Stimulated activated CD8-positive, alpha-beta memory T cell treated with anti-CD3 and anti-CD28 coated beads, Interleukin-2, amount 100 ng/mL, for 48 hours (primary cell): Measurements from ENCODE around the gene DCTN5.

Experiments
- DNase-seq, 2 donors: peaks; one replicate each; pipeline ENCODE4 v3.0.0-alpha.2; 2020; ENCODE audit warnings: low read depth in 2 of 2

DCTN5 gene

DNA sequence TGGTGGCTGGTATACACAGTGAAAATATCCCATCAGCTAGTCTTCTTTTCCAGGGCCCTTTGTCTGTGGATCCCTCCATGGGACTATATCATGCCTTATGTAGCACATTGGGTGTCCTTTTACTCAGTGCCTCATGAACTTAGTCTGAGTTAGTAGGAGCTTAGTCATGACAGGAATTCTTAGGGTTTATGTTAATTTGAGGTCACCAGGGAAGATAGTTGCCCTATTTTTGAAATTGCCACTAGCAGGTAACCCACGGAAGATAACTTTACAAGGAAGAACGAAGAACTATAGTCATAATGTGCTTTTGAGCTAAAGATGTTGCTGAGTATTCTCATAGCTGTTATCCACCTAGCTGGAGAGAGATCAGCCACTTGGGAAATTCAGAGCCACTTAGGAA is 22.7 kb downstream of the DCTN5 start:
- DNase-seq = no peak

DNA sequence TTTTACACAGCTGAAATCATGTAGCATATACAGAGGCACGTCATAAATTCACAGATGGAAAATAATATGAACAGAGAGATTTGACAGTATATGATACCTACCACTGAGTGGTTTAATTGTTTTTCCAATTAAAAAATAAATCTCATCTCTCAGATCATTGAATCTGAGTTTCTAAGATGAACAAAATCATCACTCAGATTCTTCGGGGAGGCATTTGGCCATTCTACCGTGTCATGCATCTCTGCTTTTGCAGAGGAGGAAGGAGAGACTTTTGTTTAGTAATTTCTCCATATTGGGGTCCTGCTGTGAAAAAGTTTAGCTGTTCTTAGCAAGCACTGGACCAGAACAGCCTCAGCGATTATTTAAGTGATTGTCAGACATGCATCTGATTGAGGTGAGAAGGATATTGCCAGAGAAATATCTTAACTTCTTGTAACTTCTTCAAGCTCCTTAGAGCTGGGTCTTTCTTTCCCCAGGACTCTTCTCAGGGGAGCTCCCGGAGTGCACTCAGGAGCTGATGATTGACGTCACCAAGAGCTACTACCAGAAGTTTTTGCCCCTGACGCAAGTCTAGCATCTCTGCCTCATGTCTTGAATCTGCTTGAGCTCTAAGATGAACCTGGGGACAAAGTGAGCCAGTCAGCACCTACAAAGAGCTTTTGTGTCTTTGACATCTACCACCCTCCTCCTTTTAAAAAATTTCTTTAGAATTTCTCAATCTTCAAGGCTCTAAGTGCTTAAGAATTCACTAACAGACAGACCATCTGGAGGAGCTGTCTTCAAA is 25.5 kb downstream of the DCTN5 start:
- DNase-seq = no peak

DNA sequence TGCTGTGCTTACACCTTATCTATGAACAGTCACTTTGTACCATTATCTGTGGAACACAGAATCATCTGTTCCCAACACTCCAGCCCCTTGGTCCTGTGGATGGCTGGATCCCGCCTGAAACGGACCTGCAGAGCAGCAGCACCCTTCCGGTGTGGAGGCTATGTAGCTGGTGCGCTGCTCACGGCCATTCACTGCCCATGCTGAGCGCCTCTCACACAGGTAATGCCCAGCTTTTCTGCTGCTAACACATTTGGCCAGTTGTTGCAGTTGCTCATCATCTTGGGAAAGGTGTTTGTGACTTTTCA is 26.0 kb downstream of the DCTN5 start:
- no peak for DNase-seq

DNA sequence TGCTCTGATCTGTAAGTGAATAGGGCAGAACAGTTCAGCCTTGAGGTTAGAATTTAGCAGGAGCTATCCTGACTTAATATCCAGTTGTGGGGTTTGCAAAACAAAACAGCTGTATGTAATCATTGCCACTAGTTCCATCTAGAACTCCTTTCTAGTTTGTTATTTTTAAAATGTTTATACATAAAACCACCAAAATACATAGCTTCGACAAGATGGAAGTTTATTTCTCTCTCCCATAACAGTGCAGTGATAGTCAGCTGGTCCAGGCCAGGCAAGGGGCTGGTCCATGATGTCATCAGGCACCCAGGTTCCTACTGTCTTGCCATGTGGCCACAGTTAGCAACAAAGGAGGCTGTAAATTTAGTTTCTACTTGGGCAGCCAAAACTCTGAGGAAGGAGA is 27.0 kb downstream of the DCTN5 start:
- DNase-seq = no peak

DNA sequence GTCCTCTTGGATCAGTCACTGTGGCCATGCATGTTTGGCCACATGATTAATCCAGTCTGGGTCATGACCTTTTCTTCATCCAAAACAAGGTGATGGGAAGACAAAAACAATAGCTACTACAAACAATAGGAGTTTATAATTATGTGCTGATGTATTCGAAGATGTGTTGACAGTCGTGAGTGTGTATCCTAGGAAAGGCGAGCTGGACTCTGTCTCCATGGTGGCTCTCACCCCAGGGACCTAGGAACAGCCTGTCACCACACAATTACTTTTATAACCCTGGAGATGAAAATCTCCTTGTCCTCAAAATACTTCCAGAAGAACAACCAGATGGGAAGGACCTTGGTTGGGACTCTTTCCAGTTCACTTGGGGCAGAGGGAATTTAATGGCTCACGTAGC is 27.6 kb downstream of the DCTN5 start:
- DNase-seq = no peak

DNA sequence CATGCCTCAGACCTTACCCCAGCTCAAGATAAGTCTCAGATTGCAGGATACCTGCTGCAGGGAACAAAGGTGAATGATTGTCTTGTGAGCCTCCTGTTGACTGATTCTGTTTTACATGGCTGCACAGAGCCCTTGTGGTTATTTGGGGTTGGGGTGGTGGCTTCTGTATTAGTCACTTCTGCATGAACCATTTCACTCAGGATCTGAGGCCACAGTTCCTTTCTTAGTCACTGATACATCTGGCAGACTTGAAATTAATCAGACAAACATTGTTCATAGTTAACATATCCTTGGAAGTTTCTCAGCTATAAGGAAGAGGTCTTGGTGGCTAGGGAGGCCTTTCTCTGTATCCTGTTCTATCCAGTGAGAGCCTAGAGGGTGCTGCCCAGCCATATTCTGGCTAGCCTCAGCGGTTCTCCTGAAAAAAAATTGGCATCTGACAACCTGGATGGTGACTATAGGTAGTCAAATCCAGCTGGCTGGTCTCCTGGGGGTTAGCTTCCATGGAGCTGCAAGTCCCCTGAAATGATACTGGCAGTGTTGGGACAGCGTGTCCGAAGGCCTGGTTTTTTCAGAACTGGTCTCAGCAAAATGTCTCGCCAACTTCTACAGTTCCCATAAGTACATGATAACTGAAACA is 29.0 kb downstream of the DCTN5 start:
- DNase-seq = peak in 1 of 2 donors; percentile 40

DNA sequence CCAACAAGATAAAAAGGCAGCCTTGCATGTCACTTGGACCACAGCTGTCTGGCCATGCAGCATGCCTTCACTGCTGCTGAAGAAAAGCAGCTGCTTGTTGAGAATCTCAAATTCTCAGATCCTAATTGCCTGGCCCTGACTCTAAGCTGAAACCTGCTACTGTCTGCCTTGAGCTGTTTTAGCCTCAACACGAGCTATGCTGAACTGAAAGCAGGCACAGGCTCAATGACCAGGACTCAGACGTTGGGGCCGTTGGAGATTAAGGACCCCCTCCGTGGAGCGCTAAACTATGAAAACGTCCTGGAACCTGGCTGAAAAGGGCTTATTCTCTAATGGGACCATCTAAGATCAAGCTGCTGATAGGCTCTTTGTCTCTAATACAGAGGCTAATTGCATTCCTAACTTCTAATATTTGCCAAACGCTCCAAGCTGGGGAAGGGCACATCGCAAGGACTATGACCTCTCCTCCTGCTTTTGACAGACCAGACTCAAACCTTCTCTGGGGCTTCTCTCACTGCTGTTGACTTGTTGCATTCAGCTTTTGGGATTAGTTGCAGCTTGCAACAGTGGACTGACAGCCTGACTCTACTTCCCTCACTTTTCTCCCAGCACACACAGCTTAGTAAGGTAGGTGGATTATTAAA is 32.8 kb downstream of the DCTN5 start:
- DNase-seq = no peak

DNA sequence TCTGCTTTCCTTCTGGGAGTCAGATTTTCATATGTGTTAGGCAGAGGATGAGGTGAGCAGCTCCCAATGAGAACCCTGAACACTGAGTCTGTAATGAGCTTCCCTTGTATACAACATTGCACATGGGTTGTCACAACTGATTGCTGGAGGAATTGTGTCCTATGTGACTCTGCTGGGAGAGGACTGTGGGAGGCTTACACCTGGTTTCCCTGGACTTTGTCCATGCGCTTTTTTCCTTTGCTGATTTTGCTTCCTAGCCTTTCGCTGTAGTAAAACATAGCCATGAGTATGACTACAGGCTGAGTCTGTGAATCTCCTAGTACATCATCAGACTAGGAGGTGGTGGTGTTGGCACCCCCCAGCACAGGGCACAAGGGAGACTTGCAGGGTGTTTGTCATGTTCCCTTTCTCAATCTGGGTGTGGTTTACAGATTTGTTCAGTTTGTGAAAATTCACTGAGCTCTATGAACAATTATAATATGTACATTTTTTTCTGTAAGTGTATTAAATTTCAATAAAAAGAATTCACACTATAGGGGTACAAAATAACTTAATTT is 35.7 kb downstream of the DCTN5 start:
- DNase-seq = no peak

DNA sequence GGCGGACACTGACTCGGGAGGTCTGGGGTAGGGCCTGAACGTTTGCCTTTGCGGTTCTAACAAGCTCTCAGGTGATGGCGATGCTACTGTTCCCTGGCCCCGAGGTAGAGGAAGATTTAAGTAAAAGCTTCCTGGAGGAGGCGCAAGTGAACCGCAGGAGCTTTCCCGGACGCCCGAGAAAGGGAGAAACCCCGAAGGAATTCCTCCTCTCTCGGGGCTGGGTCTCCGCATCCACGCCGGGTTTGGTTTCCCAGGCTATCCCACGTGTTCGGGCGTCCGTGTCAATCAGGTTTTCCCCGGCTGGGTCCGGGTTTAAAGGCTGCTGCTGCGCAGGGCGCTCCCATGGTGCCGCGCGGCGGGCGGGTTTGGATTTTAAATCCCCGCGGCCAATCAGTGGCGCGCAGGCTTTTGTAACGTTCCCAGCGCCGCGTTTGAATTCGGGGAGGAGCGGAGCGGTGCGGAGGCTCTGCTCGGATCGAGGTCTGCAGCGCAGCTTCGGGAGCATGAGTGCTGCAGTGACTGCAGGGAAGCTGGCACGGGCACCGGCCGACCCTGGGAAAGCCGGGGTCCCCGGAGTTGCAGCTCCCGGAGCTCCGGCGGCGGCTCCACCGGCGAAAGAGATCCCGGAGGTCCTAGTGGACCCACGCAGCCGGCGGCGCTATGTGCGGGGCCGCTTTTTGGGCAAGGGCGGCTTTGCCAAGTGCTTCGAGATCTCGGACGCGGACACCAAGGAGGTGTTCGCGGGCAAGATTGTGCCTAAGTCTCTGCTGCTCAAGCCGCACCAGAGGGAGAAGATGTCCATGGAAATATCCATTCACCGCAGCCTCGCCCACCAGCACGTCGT is 37.4 kb downstream of the DCTN5 start, which contains the start of gene PLK1:
Gene PLK1, plus strand, starts transcription at position 460 of the 844 bp plus-strand sequence. Its CDS starts 44 bp downstream, at position 504.
- peak; percentile 74 to 76 for DNase-seq

DNA sequence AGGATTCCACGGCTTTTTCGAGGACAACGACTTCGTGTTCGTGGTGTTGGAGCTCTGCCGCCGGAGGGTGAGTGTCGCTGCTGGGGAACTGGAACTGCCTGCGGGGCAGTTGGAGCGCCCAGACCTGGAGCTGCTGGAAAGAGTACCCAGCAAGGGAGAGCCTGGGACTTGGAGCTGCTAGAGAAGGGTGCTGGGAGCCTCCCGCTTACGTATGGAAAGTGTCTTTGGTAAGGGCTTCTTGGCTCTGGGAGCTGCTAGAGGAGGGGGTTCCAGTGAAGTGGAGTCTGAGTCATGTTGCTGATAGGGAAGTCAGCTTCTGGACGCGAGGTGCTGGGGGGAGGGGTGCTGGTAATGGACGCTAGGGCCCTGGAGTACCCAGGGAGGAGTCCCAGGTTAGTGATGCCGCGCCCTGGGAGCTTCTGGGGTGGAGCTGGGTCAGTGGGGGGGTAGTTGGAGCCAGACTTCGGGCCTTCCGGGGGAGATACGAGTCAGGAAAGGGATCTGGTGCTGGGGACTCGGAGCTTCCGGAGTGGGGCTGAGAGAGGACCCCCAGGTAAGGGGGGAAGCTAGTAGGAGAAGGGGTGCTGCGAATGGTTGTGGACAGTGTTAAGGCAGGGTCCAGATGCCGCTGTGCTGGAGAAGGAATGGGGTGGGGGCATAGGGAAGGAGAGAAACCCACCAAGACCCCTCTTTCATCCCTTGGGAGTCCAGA is 38.2 kb downstream of the DCTN5 start:
- DNase-seq = peak in 1 of 2 donors; percentile 22

DNA sequence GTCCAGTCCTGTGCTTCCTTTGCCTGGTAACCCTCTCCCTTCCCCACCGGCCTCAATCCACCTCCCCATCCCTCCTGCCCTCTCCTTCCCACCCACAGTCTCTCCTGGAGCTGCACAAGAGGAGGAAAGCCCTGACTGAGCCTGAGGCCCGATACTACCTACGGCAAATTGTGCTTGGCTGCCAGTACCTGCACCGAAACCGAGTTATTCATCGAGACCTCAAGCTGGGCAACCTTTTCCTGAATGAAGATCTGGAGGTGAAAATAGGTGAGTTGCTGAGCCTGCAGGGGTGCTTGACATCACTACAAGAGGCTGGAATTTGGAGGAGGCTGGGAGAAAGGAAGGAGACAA is 38.7 kb downstream of the DCTN5 start:
- no peak for DNase-seq

DNA sequence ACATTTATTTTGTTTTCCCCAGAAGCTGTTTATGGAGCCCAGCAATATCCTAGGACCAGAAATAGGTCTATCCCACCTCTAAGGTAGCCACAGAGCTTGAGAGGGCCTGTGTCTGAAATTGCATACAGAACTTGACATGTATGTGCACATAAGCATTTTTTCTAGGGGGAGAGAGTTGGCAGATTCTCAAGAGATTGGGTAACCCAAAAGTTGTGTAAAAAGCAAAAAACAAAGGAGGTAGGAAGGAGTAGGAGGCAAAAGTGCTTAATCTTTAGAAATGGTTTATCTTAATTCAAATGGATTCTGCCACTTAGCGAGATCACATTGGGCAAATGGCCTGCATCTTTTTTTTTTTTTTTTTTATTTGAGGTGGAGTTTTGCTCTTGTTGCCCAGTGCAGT is 40.9 kb downstream of the DCTN5 start:
- no peak for DNase-seq

DNA sequence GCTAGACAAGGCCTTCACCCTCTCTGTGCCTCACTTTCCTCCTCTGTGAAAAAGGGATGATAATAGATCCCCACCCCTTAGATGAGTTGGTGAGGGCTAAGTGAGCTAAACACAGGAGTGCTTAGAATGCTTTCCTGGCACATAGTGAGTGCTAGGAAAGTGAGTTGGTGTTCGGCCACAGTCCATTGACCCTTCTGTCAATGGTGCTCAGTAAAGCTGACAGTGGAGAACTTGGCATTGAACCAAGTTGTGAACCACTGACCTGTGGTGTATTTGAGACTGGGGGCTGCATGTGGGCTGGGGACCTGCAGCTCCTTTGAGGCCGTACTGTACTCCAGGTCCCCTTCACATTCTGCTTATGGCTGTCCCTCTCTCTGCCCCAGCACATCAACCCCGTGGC is 42.2 kb downstream of the DCTN5 start:
- DNase-seq = no peak

DNA sequence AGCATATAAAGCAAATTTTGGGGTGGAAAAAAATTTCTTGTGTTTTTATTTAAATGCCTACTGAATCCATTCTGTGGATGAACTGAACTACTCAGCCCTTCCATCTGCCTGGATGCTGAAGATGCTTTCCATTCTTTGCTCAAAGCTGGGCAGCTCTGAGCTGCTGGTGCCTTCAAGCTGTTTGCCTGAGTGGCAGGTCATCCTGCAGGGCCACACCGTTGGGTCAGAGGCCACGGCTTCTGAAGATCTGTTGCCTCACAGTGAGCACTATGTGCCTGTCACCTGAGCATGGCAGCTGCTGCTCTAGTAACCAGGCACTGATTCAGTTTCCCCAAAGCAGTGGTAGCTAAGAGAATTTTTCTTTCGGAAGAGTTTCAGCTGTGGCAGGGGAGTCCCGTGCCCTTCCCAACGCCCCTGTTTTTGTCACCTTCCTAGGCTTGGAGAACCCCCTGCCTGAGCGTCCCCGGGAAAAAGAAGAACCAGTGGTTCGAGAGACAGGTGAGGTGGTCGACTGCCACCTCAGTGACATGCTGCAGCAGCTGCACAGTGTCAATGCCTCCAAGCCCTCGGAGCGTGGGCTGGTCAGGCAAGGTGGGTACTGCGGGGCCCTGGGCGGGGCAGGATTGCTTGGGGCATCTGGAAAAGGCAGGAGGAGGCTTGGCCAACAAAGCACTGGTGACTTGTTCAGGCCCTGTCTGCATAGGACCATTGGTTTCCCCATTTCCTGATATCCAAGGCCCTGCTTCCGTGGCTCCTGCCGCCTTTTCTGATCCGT is 46.0 kb downstream of the DCTN5 start:
- no peak for DNase-seq

DNA sequence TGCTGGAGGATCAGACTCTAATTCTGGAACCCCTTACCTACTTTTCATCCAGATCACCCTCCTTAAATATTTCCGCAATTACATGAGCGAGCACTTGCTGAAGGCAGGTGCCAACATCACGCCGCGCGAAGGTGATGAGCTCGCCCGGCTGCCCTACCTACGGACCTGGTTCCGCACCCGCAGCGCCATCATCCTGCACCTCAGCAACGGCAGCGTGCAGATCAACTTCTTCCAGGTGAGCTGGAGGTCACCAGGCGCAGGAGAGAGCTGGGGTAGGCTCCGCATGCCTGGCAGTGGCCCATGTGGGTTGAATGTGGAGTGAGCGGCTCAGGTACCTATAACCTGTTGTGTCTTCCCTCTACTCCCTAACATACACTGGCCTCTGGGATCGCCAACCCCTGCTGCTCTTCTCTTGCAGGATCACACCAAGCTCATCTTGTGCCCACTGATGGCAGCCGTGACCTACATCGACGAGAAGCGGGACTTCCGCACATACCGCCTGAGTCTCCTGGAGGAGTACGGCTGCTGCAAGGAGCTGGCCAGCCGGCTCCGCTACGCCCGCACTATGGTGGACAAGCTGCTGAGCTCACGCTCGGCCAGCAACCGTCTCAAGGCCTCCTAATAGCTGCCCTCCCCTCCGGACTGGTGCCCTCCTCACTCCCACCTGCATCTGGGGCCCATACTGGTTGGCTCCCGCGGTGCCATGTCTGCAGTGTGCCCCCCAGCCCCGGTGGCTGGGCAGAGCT is 48.3 kb downstream of the DCTN5 start:
- no peak for DNase-seq

DNA sequence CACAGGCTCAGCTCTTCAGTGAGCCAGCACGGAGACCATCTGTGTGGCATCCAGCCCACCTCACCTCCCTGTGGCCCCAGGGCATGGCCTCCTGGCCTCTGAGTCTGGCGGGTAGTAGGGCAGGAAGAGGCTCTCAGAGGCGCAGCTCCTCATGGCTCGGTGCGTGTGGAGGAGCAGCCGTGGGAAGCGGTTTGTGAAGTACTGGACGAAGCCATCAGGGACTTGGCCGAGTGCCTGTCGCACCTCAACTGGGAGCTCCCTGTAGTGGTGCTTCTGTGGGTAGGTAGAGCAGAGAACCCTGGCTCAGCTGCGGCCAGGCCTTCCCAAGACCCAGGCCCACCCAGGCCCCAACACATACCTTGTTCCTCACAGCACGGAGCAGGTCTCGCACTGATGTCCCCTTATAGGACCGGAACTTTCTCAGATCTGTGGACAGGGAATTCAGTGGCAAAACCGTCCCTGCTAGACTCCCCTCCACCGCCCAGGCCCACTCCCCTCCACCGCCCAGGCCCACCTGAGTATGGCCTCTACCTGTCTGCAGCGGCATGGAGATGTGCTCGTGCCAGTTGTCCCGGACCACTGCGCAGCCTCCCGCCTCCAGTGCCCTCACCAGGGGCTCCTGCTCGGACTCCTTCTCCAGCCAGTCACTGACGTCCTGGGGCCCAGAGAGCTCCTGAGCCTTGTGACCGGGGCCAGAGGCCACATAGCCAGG is 49.7 kb downstream of the DCTN5 start:
- DNase-seq = no peak

DNA sequence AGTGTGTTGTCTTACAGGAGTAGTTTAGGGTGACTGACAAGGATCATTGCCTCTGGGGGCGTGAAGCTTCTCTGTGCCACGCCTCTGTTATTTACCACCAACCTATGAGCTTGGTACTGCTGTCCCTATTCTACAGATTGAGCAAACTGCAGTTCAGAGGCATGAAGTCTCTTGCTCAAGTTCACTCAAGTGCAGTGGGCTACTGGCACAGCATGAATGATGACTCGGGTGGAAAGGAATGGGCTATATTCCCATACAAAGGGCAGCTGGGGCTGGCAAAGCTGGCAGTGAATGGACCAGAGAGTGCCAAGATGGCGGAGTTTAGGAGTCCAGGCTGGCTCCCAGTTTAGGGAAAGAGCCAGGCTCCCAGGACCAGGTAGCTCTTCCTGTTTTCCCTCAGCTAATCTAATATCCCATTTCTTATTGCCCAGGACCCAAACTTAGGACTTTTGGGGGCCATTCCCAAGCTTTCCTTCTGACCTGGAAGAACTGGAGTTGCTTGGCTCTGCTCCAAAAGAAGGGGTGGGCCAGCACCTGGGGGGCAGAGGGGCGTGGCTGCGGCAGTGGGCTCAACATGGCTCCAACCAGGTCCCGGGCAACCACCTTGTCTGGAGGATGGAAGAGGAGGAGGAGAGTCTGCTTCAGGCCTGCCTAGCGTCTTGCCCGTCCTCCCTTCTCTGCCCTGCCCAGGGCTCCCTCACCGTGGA is 50.4 kb downstream of the DCTN5 start:
- DNase-seq = no peak

DNA sequence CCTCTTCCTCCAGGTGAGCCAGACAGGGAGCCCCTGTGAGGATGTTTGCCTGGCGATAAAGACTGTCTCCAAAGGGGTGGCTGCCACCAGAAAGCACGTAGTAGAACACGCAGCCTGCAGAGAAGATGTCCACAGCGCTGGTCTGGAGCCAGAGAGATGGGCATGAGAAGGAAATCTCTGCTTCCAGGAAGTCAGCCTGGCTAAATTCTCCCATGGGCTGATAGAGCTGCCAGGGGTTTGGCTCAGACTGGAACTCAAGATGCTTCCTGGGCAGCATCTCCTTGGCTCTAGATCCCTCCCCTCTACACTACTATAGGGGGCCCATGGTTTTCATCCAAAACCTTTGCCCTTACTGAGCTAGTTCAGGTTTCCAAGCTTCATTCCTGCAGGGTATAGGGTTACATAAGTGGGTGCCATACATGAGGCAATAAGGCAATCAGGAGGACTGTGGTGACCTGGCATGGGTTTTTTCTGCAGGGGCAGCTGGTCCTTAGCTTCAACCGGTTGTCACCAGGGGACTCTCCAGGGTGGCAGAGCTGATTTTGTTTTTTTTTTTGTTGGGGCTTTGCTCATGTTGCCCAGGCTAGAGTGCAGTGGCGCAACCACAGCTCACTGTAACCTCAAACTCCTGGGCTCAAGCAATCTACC is 51.0 kb downstream of the DCTN5 start:
- no peak for DNase-seq
